ENCODE data around the gene PCDHA11. TPM values are rescaled to one million over a fixed set of nuclear protein-coding genes. Genes with fewer than 3 reads are reported as not detected.
"Not testable (repeated sequence)": the region's sequence is repeated elsewhere in the genome, so short reads cannot be mapped to it uniquely, and the experiment has no call there.

The PCDHA11 gene
- total RNA-seq, 1 donor from 2014 or later: under 0.01 TPM

GRCh38 chr5:140829511-140830501, 39.0 kb upstream of the PCDHA11 start:
- not testable (repeated sequence) for H3K27ac ChIP-seq (ENCODE audit: low read depth, low read length); H3K9ac ChIP-seq (ENCODE audit: low read depth in 1 of 3, low read length in 3 of 3); H3K9me3 ChIP-seq (ENCODE audit: control insufficient read depth in 3 of 3, low read length in 3 of 3); H3K4me1 ChIP-seq (ENCODE audit: control insufficient read depth in 3 of 3, insufficient read depth in 3 of 3, low read length in 3 of 3); H3K36me3 ChIP-seq (ENCODE audit: control insufficient read depth in 3 of 3, insufficient read depth in 3 of 3, low read length in 3 of 3); H3K4me3 ChIP-seq (ENCODE audit: low read length in 3 of 3)
- H3K27me3 ChIP-seq (ENCODE audit: control insufficient read depth in 3 of 3, insufficient read depth in 3 of 3, low read length in 3 of 3): peaks cover 0 to 14% (median 0%) of the 10 kb centered on the region in 3 donors

DNA sequence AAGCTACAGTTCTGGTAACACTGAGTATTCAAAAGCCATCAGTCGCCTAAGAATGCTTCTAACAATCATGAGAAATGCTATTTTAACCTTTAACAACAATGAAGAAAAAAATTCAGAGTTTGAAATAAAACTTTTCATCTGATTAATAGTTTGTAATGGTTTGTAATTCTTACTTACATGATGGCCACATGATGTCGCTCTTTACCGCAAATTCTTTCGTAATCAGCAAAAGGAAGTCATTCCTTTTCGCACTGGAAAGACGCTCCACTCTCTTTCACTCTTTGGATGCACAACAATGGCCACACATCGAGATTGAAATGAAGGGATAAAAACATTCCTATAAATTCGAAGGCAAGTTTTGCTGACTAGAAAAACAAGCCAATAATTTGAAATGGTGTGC, 34.8 kb upstream of the PCDHA11 start, which contains the start of gene PCDHA7:
TSS of gene PCDHA7 (plus strand) at position 277 of the 400 bp plus-strand sequence. CDS start at position 392, 115 bp downstream.
- H3K27ac ChIP-seq (ENCODE audit: low read depth, low read length): no peak within 1 kb of the TSS
- H3K27me3 ChIP-seq (ENCODE audit: control insufficient read depth in 3 of 3, insufficient read depth in 3 of 3, low read length in 3 of 3): peaks cover 0 to 6% (median 4%) of the 10 kb centered on the region in 3 donors
- H3K9ac ChIP-seq (ENCODE audit: low read depth in 1 of 3, low read length in 3 of 3): no peak within 1 kb of the TSS
- no peaks in the 10 kb centered on the region for H3K36me3 ChIP-seq (ENCODE audit: control insufficient read depth in 3 of 3, insufficient read depth in 3 of 3, low read length in 3 of 3)
- peak within 1 kb of the TSS in 1 of 3 donors; percentile 23 for H3K4me3 ChIP-seq (ENCODE audit: low read length in 3 of 3)
- peaks cover 2 to 19% (median 7%) of the 10 kb centered on the region in 3 donors for H3K9me3 ChIP-seq (ENCODE audit: control insufficient read depth in 3 of 3, low read length in 3 of 3)
- H3K4me1 ChIP-seq (ENCODE audit: control insufficient read depth in 3 of 3, insufficient read depth in 3 of 3, low read length in 3 of 3): no peaks in the 10 kb centered on the region

DNA sequence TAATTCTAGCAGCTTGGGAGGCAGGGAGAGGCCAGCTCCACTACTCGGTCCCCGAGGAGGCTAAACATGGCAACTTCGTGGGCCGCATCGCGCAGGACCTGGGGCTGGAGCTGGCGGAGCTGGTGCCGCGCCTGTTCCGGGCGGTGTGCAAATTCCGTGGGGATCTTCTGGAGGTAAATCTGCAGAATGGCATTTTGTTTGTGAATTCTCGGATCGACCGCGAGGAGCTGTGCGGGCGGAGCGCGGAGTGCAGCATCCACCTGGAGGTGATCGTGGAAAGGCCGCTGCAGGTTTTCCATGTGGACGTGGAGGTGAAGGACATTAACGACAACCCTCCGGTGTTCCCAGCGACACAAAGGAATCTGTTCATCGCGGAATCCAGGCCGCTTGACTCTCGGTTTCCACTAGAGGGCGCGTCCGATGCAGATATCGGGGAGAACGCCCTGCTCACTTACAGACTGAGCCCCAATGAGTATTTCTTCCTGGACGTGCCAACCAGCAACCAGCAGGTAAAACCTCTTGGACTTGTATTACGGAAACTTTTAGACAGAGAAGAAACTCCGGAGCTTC, 34.2 kb upstream of the PCDHA11 start:
- H3K27ac ChIP-seq (ENCODE audit: low read depth, low read length); H3K27me3 ChIP-seq (ENCODE audit: control insufficient read depth in 3 of 3, insufficient read depth in 3 of 3, low read length in 3 of 3); H3K9ac ChIP-seq (ENCODE audit: low read depth in 1 of 3, low read length in 3 of 3); H3K4me1 ChIP-seq (ENCODE audit: control insufficient read depth in 3 of 3, insufficient read depth in 3 of 3, low read length in 3 of 3); H3K36me3 ChIP-seq (ENCODE audit: control insufficient read depth in 3 of 3, insufficient read depth in 3 of 3, low read length in 3 of 3): not testable (repeated sequence)
- H3K4me3 ChIP-seq (ENCODE audit: low read length in 3 of 3): peak overlapping the region in 1 of 3 donors; percentile 23
- peaks cover 2 to 19% (median 7%) of the 10 kb centered on the region in 3 donors for H3K9me3 ChIP-seq (ENCODE audit: control insufficient read depth in 3 of 3, low read length in 3 of 3)

GRCh38 chr5:140835622-140836510, 32.9 kb upstream of the PCDHA11 start:
- Histone ChIP-seq H3K9ac (ENCODE audit: low read depth in 1 of 3, low read length in 3 of 3) (no peak overlapping the region), H3K27ac (ENCODE audit: low read depth, low read length) (no peak overlapping the region), H3K4me1 (ENCODE audit: control insufficient read depth in 3 of 3, insufficient read depth in 3 of 3, low read length in 3 of 3) (no peaks in the 10 kb centered on the region), H3K36me3 (ENCODE audit: control insufficient read depth in 3 of 3, insufficient read depth in 3 of 3, low read length in 3 of 3) (no peaks in the 10 kb centered on the region), H3K9me3 (ENCODE audit: control insufficient read depth in 3 of 3, low read length in 3 of 3) (peaks cover 3 to 16% (median 6%) of the 10 kb centered on the region in 3 donors), H3K4me3 (ENCODE audit: low read length in 3 of 3) (no peak overlapping the region), H3K27me3 (ENCODE audit: control insufficient read depth in 3 of 3, insufficient read depth in 3 of 3, low read length in 3 of 3) (peaks cover 0 to 4% (median 2%) of the 10 kb centered on the region in 3 donors)

DNA sequence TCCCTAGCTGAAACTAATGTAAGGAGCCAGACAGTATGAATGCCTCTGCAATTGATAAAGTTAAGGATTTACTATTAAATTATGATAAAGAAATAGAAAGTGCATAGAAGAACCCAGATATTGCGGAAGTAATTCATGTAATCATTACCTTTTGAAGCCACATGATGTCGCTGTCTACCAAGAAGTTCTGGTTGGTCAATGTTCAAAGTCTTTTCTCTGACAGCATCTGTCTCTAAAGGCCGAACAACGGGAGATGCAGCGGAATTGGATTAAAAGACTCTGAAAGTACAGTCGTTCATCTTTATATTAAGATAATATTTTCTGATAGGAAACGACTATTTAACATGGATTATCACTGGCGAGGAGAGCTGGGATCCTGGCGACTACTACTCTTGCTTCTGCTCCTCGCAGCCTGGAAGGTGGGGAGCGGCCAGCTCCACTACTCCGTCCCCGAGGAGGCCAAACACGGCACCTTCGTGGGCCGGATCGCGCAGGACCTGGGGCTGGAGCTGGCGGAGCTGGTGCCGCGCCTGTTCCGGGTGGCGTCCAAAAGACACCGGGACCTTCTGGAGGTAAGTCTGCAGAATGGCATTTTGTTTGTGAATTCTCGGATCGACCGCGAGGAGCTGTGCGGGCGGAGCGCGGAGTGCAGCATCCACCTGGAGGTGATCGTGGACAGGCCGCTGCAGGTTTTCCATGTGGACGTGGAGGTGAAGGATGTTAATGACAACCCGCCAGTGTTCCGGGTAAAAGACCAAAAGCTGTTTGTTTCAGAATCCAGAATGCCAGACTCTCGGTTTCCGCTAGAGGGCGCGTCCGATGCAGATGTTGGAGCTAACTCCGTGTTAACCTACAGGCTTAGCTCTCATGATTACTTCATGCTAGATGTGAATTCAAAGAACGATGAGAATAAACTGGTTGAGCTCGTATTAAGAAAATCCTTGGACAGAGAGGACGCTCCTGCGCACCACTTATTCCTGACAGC, 27.5 kb upstream of the PCDHA11 start, which contains the start of gene PCDHA8:
TSS of gene PCDHA8 (plus strand) at position 210 of the 985 bp plus-strand sequence. CDS start at position 345, 135 bp downstream.
- no peak within 1 kb of the TSS for H3K9ac ChIP-seq (ENCODE audit: low read depth in 1 of 3, low read length in 3 of 3)
- peaks cover 0 to 2% (median 0%) of the 10 kb centered on the region in 3 donors for H3K27me3 ChIP-seq (ENCODE audit: control insufficient read depth in 3 of 3, insufficient read depth in 3 of 3, low read length in 3 of 3)
- peaks cover 2 to 15% (median 3%) of the 10 kb centered on the region in 3 donors for H3K9me3 ChIP-seq (ENCODE audit: control insufficient read depth in 3 of 3, low read length in 3 of 3)

GRCh38 chr5:140842798-140843733, 25.7 kb upstream of the PCDHA11 start:
- Histone ChIP-seq H3K9ac (ENCODE audit: low read depth in 1 of 3, low read length in 3 of 3) (no peak overlapping the region), H3K9me3 (ENCODE audit: control insufficient read depth in 3 of 3, low read length in 3 of 3) (peaks cover 2 to 13% (median 3%) of the 10 kb centered on the region in 3 donors), H3K36me3 (ENCODE audit: control insufficient read depth in 3 of 3, insufficient read depth in 3 of 3, low read length in 3 of 3) (no peaks in the 10 kb centered on the region), H3K4me3 (ENCODE audit: low read length in 3 of 3) (no peak overlapping the region), H3K27me3 (ENCODE audit: control insufficient read depth in 3 of 3, insufficient read depth in 3 of 3, low read length in 3 of 3) (peaks cover 0 to 5% (median 0%) of the 10 kb centered on the region in 3 donors), H3K4me1 (ENCODE audit: control insufficient read depth in 3 of 3, insufficient read depth in 3 of 3, low read length in 3 of 3) (no peaks in the 10 kb centered on the region), H3K27ac (ENCODE audit: low read depth, low read length) (no peak overlapping the region)

More for the DNA sequence above, 27.5 kb upstream of the PCDHA11 start, which contains the start of gene PCDHA8:
- H3K4me1 ChIP-seq (ENCODE audit: control insufficient read depth in 3 of 3, insufficient read depth in 3 of 3, low read length in 3 of 3): no peaks in the 10 kb centered on the region
- no peaks in the 10 kb centered on the region for H3K36me3 ChIP-seq (ENCODE audit: control insufficient read depth in 3 of 3, insufficient read depth in 3 of 3, low read length in 3 of 3)
- no peak within 1 kb of the TSS for H3K4me3 ChIP-seq (ENCODE audit: low read length in 3 of 3)
- H3K27ac ChIP-seq (ENCODE audit: low read depth, low read length): no peak within 1 kb of the TSS

- not testable (repeated sequence) for H3K27ac ChIP-seq (ENCODE audit: low read depth, low read length); H3K4me1 ChIP-seq (ENCODE audit: control insufficient read depth in 3 of 3, insufficient read depth in 3 of 3, low read length in 3 of 3); H3K36me3 ChIP-seq (ENCODE audit: control insufficient read depth in 3 of 3, insufficient read depth in 3 of 3, low read length in 3 of 3); H3K9ac ChIP-seq (ENCODE audit: low read depth in 1 of 3, low read length in 3 of 3); H3K4me3 ChIP-seq (ENCODE audit: low read length in 3 of 3); H3K27me3 ChIP-seq (ENCODE audit: control insufficient read depth in 3 of 3, insufficient read depth in 3 of 3, low read length in 3 of 3)
- peaks cover 0 to 15% (median 0%) of the 10 kb centered on the region in 3 donors for H3K9me3 ChIP-seq (ENCODE audit: control insufficient read depth in 3 of 3, low read length in 3 of 3)
These were observed 20.3 kb upstream of the PCDHA11 start, which contains the start of gene PCDHA9 for GRCh38 chr5:140848139-140849102. TSS of gene PCDHA9 (plus strand) at chr5:140848382. CDS start at chr5:140848496, 114 bp downstream.

Data from skeletal muscle tissue (tissue), 4 donors.